HFFc6 (cell line): ENCODE data around the gene LAD1. TPM values are rescaled to one million over a fixed set of nuclear protein-coding genes. Genes with fewer than 3 reads are reported as not detected.

Experiments
- DNase-seq: peaks from one replicate; pipeline ENCODE4 v3.0.0-alpha.2; 2018
- H3K27ac Mint-ChIP-seq: 2 replicates; pipeline ENCODE4 v1.8.0; 2020; ENCODE audit warnings: mild to moderate bottlenecking, mixed read lengths
- H3K27me3 Mint-ChIP-seq: 2 replicates; pipeline ENCODE4 v1.8.0; 2021; ENCODE audit warnings: mild to moderate bottlenecking, moderate library complexity, mixed read lengths; ENCODE audit not compliant: insufficient read depth
- H3K36me3 Mint-ChIP-seq: 2 replicates; pipeline ENCODE4 v1.8.0; 2021; ENCODE audit warnings: low read depth, mixed read lengths
- H3K4me1 Mint-ChIP-seq: 2 replicates; pipeline ENCODE4 v1.8.0; 2020; ENCODE audit warnings: low read depth, mixed read lengths
- H3K4me3 Mint-ChIP-seq: 2 replicates; pipeline ENCODE4 v1.8.0; 2020; ENCODE audit warnings: mild to moderate bottlenecking, moderate library complexity, mixed read lengths
- H3K9me3 Mint-ChIP-seq: 2 replicates; pipeline ENCODE4 v1.8.0; 2020; ENCODE audit warnings: mild to moderate bottlenecking, mixed read lengths
- CTCF ChIP-seq: fragments of 200-600 bp; sonication (generic); IDR thresholded peaks from 2 replicates; pipeline ENCODE4 v1.5.0; 2021; ENCODE audit warnings: antibody characterized with exemption, mild to moderate bottlenecking
- total RNA-seq, 6 experiments: library from RNA; stranded (reverse); fragmentation: NEBNext Ultra II Directional; extraction: Animal tissue kit (Norgen Biotek cat#: 25700); gene quantifications; 2 replicates in 1 of 6; 3 replicates in 5 of 6; pipeline ENCODE4 v1.2.3, GENCODE V29; 2021

LAD1 gene
- total RNA-seq, 6 experiments from 2014 or later: not detected

DNA sequence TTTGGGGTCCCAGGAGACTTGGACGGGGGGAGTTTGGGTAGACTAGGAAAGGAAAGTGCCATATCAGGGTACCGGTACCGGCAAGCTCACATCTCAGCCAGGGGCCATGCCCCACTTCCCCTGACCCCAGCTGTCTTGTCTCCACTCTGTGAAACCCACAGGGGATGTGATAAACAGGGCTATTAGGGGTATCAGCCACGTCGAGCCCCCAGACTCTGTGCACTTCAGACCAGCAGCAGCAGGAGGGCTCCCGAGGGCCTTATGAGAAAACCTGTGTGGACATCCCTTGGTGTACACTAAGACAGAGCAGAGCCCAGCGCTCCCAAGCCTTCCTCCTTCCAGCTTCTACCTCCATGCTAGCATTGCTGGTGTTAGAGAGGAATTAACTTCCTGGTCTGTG, 68.0 kb downstream of the LAD1 start:
- H3K27ac Mint-ChIP-seq: no peak overlapping the region
- no peak for TF ChIP-seq CTCF
- H3K9me3 Mint-ChIP-seq: no peaks in the 10 kb centered on the region
- no peak for DNase-seq
- peaks cover 67% of the 10 kb centered on the region for H3K27me3 Mint-ChIP-seq
- H3K4me1 Mint-ChIP-seq: peaks cover 5% of the 10 kb centered on the region; the same call in 1 of the 2 replicates
- H3K36me3 Mint-ChIP-seq: no peaks in the 10 kb centered on the region
- no peak overlapping the region for H3K4me3 Mint-ChIP-seq

Other genes with a start within 250 kb of the LAD1 start
- 10 to 100 TPM; 60.3 to 72.7 (median 64.9) TPM for gene TMEM9, start 244.8 kb downstream of the LAD1 start, total RNA-seq
- not detected for gene IGFN1, start 208.5 kb downstream of the LAD1 start, total RNA-seq
- not detected for gene PKP1, start 115.8 kb downstream of the LAD1 start, total RNA-seq
- not detected for gene TNNT2, start 21.6 kb downstream of the LAD1 start, total RNA-seq
- gene TNNI1, start 22.4 kb upstream of the LAD1 start, total RNA-seq: not detected
- 100 to 1,000 TPM; 101 to 113 (median 108) TPM for gene PHLDA3, start 69.9 kb upstream of the LAD1 start, total RNA-seq
- gene CSRP1, start 107.8 kb upstream of the LAD1 start, total RNA-seq: 100 to 1,000 TPM; 540 to 614 (median 577) TPM
- gene NAV1, start 139.8 kb upstream of the LAD1 start, total RNA-seq: 10 to 100 TPM; 72.9 to 88.0 (median 78.4) TPM